Hematopoietic multipotent progenitor cell treated with erythropoietin and hydrocortisone succinate and interleukin-3 and kit ligand, for 15 days (in vitro differentiated cells): ENCODE results near the gene INA.
A peak's percentile ranks its signal among the peaks of the same experiment; 100 is the strongest.

Experiments
- DNase-seq: peaks from one replicate; pipeline ENCODE4 v3.0.0-alpha.2; 2015; ENCODE audit warnings: low spot score

INA gene

GRCh38 chr10:103276251-103276895 is 565 bp upstream of the INA start:
- no peak for DNase-seq

GRCh38 chr10:103277713-103278536 is 987 bp downstream of the INA start:
- DNase-seq, result no peak

- DNase-seq, result no peak
Measured at GRCh38 chr10:103278537-103278823, 1.5 kb downstream of the INA start.

- DNase-seq, result peak; percentile 12
Measured at GRCh38 chr10:103278862-103279298, 1.9 kb downstream of the INA start.

GRCh38 chr10:103280031-103280430 is 3.1 kb downstream of the INA start:
- DNase-seq, result no peak

- DNase-seq, result no peak
Measured at GRCh38 chr10:103280506-103280905, 3.6 kb downstream of the INA start.

- DNase-seq, result no peak
Measured at GRCh38 chr10:103281753-103282152, 4.8 kb downstream of the INA start.

GRCh38 chr10:103282961-103283360 is 6.0 kb downstream of the INA start:
- no peak for DNase-seq

GRCh38 chr10:103284170-103284569 is 7.2 kb downstream of the INA start:
- no peak for DNase-seq

- no peak for DNase-seq
Measured at GRCh38 chr10:103287992-103288391, 11.1 kb downstream of the INA start.

- DNase-seq, result no peak
Measured at GRCh38 chr10:103291588-103291987, 14.7 kb downstream of the INA start.

- DNase-seq, result no peak
Measured at GRCh38 chr10:103295374-103296015, 18.6 kb downstream of the INA start.

- DNase-seq, result no peak
Measured at GRCh38 chr10:103307594-103307993, 30.7 kb downstream of the INA start.

GRCh38 chr10:103310197-103310596 is 33.3 kb downstream of the INA start:
- no peak for DNase-seq

GRCh38 chr10:103316087-103316486 is 39.1 kb downstream of the INA start:
- DNase-seq, result no peak

- no peak for DNase-seq
Measured at GRCh38 chr10:103327906-103328305, 51.0 kb downstream of the INA start.

GRCh38 chr10:103333934-103334520 is 57.1 kb downstream of the INA start:
- DNase-seq, result peak; percentile 51

- DNase-seq, result no peak
Measured at GRCh38 chr10:103334567-103334966, 57.6 kb downstream of the INA start.

- no peak for DNase-seq
Measured at GRCh38 chr10:103336370-103336769, 59.4 kb downstream of the INA start.
